A673 (cell line): Measurements from ENCODE around the gene KLHDC8B. TPM values are rescaled to one million over a fixed set of nuclear protein-coding genes. Genes with fewer than 3 reads are reported as not detected.

Experiments
- BruUV-seq: library from RNA; stranded (reverse); fragments of 400-500 nt; replicated peaks from 2 replicates; lab custom pipeline; 2021; lab: Mats Ljungman, UMichigan
- CTCF ChIA-PET: fragments of 300-600 bp; sonication (Branson Sonifier 250); formaldehyde crosslinking; loops from one replicate; lab custom pipeline; 2022; ENCODE audit warnings: antibody characterized with exemption; lab: Charles Lee
- POLR2A ChIA-PET: fragments of 300-600 bp; sonication (Branson Sonifier 250); formaldehyde crosslinking; loops from one replicate; lab custom pipeline; 2022; ENCODE audit warnings: antibody characterized with exemption; ENCODE audit not compliant: low non-redundant PET; lab: Charles Lee
- DNase-seq: peaks from one replicate; pipeline ENCODE4 v3.0.0-alpha.2; 2015; ENCODE audit warnings: low spot score
- H3K27ac ChIP-seq: fragments of 200-600 bp; sonication (generic); 2 replicates; pipeline ENCODE4 v1.5.1; 2016; ENCODE audit warnings: mixed run types, low read depth, mild to moderate bottlenecking, mixed read lengths, antibody characterized with exemption, low read length; ENCODE audit not compliant: poor library complexity, severe bottlenecking
- H3K27me3 ChIP-seq: fragments of 200-600 bp; sonication (generic); replicated peaks from 2 replicates; pipeline ENCODE4 v1.6.1; 2017; ENCODE audit warnings: mixed run types, low read depth, mild to moderate bottlenecking, mixed read lengths, antibody characterized with exemption, low read length; ENCODE audit not compliant: insufficient read depth, poor library complexity
- H3K36me3 ChIP-seq: fragments of 200-600 bp; sonication (generic); 2 replicates; pipeline ENCODE4 v1.6.1; 2016; ENCODE audit warnings: mixed run types, mild to moderate bottlenecking, mixed read lengths, antibody characterized with exemption, low read length; ENCODE audit not compliant: insufficient read depth, poor library complexity, severe bottlenecking
- H3K4me1 ChIP-seq: fragments of 200-600 bp; sonication (generic); 2 replicates; pipeline ENCODE4 v1.6.1; 2017; ENCODE audit warnings: mixed run types, mild to moderate bottlenecking, mixed read lengths, antibody characterized with exemption, low read length; ENCODE audit not compliant: insufficient read depth, poor library complexity, severe bottlenecking
- H3K4me3 ChIP-seq: fragments of 200-600 bp; sonication (generic); 2 replicates; pipeline ENCODE4 v1.5.1; 2016; ENCODE audit warnings: low read depth, mixed run types, mild to moderate bottlenecking, mixed read lengths, low read length; ENCODE audit not compliant: poor library complexity, severe bottlenecking
- H3K9me3 ChIP-seq: fragments of 200-600 bp; sonication (generic); 2 replicates; pipeline ENCODE4 v1.6.1; 2016; ENCODE audit warnings: mixed run types, low read depth, mild to moderate bottlenecking, mixed read lengths, antibody characterized with exemption, low read length; ENCODE audit not compliant: poor library complexity, severe bottlenecking
- EZH2 ChIP-seq: fragments of 200-600 bp; sonication (generic); IDR thresholded peaks from 2 replicates; pipeline ENCODE4 v1.6.1; 2017; ENCODE audit warnings: borderline replicate concordance, low read depth, mild to moderate bottlenecking, mixed read lengths, antibody characterized with exemption, low read length; ENCODE audit not compliant: poor library complexity, severe bottlenecking
- intact Hi-C: fragments of 100-400 bp; cut with micrococcal nuclease; formaldehyde crosslinking; loops from one replicate; pipeline ENCODE4 v1.10.0; 2022; ENCODE audit not compliant: unreplicated experiment
- total RNA-seq: library from RNA; stranded (reverse); gene quantifications from 2 replicates; pipeline ENCODE4 v1.2.3, GENCODE V29; 2021
- TF ChIP-seq, protein P1 (sequence below): fragments of 300-800, 200-600 bp; sonication (generic); conservative IDR thresholded peaks from 2 replicates; pipeline ENCODE4 v1.5.1; 2017; ENCODE audit warnings: low read depth, mild to moderate bottlenecking, antibody characterized with exemption, low read length, moderate library complexity, mixed read lengths

Gene KLHDC8B
- total RNA-seq, 1 experiment from 2014 or later: 5.1 TPM

DNA sequence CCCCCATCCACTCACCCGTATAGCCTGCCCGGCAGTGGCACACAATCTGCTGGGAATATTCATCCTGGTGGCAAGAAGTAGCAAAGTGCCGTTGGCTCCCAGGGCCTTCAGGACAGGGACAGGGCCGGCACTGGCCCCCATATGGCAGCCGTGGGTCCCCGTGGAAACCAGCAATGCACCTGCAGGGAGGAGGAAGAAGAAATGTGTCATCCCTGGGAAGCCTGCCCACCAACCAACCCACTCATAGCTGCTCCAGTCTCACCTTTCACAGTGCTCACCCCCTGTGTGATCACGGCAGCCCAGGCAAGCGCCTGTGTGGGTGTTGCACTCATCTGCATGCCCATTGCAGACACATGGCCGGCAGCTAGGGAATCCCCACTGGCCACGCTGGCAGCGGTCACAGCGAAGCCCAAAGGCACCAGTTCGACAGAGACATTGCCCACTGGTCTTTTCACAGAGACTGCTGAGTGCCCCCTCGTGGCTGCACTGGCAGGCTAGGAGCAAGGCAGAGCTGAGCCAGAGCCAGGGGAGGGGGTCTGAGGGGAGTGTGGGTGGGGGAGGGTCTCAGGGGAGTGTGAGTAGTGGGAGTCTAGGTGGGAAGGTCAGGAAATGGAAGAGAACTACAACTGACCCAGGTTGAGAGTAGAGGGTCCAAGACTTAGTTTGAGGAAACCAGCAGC lies 46.3 kb upstream of the KLHDC8B start:
- no peaks in the 10 kb centered on the region for H3K9me3 ChIP-seq
- ChIA-PET POLR2A (no interaction called here), CTCF (no interaction called here)
- H3K27ac ChIP-seq: no peak overlapping the region
- BruUV-seq: no TSS peak
- H3K36me3 ChIP-seq: no peaks in the 10 kb centered on the region
- H3K27me3 ChIP-seq: no peaks in the 10 kb centered on the region
- no peaks in the 10 kb centered on the region for H3K4me1 ChIP-seq
- no peak for TF ChIP-seq EZH2
- TF ChIP-seq, protein P1, sequence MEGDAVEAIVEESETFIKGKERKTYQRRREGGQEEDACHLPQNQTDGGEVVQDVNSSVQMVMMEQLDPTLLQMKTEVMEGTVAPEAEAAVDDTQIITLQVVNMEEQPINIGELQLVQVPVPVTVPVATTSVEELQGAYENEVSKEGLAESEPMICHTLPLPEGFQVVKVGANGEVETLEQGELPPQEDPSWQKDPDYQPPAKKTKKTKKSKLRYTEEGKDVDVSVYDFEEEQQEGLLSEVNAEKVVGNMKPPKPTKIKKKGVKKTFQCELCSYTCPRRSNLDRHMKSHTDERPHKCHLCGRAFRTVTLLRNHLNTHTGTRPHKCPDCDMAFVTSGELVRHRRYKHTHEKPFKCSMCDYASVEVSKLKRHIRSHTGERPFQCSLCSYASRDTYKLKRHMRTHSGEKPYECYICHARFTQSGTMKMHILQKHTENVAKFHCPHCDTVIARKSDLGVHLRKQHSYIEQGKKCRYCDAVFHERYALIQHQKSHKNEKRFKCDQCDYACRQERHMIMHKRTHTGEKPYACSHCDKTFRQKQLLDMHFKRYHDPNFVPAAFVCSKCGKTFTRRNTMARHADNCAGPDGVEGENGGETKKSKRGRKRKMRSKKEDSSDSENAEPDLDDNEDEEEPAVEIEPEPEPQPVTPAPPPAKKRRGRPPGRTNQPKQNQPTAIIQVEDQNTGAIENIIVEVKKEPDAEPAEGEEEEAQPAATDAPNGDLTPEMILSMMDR: peak; percentile 38
- H3K4me3 ChIP-seq: no peak overlapping the region
- no peak for DNase-seq
- intact Hi-C loops: no loop called here

DNA sequence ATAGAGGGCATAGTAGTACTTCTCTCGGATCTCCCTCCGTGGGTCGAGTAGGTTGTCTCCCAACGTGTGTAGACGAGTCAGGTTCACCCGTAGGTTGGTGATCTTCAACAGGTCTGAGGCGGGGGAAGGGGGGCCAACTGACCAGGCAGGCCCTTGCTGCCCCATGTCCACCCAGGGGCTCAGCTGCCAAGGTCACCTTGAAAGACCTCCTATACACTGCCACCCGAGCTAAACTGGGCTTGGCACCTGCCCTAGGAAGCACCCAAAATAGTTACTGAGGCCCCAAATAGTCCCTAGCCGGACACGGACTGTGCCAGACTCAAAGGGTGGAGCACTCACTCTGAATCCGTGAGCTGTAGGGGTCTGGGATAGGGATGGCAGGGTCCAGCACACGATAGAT lies 40.4 kb upstream of the KLHDC8B start:
- H3K27me3 ChIP-seq: no peaks in the 10 kb centered on the region
- intact Hi-C loops: no loop called here
- H3K36me3 ChIP-seq: no peaks in the 10 kb centered on the region
- no peaks in the 10 kb centered on the region for H3K9me3 ChIP-seq
- no peak overlapping the region for H3K4me3 ChIP-seq
- no peaks in the 10 kb centered on the region for H3K4me1 ChIP-seq
- POLR2A ChIA-PET: no interaction called here
- no peak overlapping the region for H3K27ac ChIP-seq
- TF ChIP-seq EZH2: no peak
- TF ChIP-seq, protein P1: no peak
- CTCF ChIA-PET: no interaction called here
- no TSS peak for BruUV-seq
- DNase-seq: no peak

DNA sequence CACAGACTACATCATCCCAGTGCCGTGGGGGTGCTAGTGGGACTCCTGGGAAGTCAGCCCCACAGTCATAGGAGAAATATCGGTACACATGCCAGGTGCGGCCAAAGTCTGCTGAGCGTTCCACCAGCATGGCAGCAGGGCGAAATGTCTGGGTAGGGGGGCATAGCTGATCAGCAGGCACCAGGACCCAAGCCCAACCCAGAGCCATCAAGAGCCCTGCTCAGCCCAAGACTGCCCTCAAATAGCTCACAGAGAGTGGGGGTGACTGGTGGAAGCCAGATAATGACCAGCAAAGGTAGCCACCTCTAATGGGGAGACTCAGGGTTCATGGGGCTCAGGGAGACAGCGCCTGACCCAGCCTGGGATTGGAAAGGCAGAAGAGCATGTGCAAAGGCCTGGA lies 39.8 kb upstream of the KLHDC8B start:
- H3K4me3 ChIP-seq: no peak overlapping the region
- no peaks in the 10 kb centered on the region for H3K27me3 ChIP-seq
- no peaks in the 10 kb centered on the region for H3K4me1 ChIP-seq
- no peak for DNase-seq
- no peaks in the 10 kb centered on the region for H3K36me3 ChIP-seq
- ChIA-PET POLR2A (no interaction called here), CTCF (no interaction called here)
- intact Hi-C loops: no loop called here
- TF ChIP-seq, protein P1: no peak
- TF ChIP-seq EZH2: no peak
- BruUV-seq: no TSS peak
- no peak overlapping the region for H3K27ac ChIP-seq
- no peaks in the 10 kb centered on the region for H3K9me3 ChIP-seq
